HL-60/S4 treated with phorbol 12-myristate 13-acetate at 8.2 ng/mL for 4 days and 3 days (cell line): ENCODE results near the gene MADD.
"Not testable (repeated sequence)": the region's sequence is repeated elsewhere in the genome, so short reads cannot be mapped to it uniquely, and the experiment has no call there.

ENCODE experiments used
- in situ Hi-C: fragments of 300-500 bp; cut with MboI; formaldehyde crosslinking; loops from 2 replicates; pipeline ENCODE4 v1.15.0; 2022; ENCODE audit warnings: low sequenced_read_pairs

Gene MADD

GRCh38 chr11:47316501-47316900, 46.6 kb downstream of the MADD start:
- in situ Hi-C loops = not testable (repeated sequence)

GRCh38 chr11:47317064-47317828, 47.3 kb downstream of the MADD start:
- in situ Hi-C loops = no loop called here

- in situ Hi-C loops = no loop called here
Measured at GRCh38 chr11:47318166-47318565, 48.2 kb downstream of the MADD start.

GRCh38 chr11:47324520-47324919, 54.6 kb downstream of the MADD start:
- in situ Hi-C loops = no loop called here

GRCh38 chr11:47325271-47326041, 55.5 kb downstream of the MADD start:
- in situ Hi-C loops = no loop called here

GRCh38 chr11:47326198-47326597, 56.3 kb downstream of the MADD start:
- in situ Hi-C loops = no loop called here

GRCh38 chr11:47327025-47327424, 57.1 kb downstream of the MADD start:
- in situ Hi-C loops = no loop called here

GRCh38 chr11:47327949-47328348, 58.0 kb downstream of the MADD start:
- in situ Hi-C loops = no loop called here

- in situ Hi-C loops = no loop called here
Measured at GRCh38 chr11:47328449-47329390, 58.8 kb downstream of the MADD start.

GRCh38 chr11:47329431-47329986, 59.6 kb downstream of the MADD start:
- in situ Hi-C loops = no loop called here

- in situ Hi-C loops = no loop called here
Measured at GRCh38 chr11:47329987-47330931, 60.3 kb downstream of the MADD start.

- in situ Hi-C loops = no loop called here
Measured at GRCh38 chr11:47331454-47332302, 61.7 kb downstream of the MADD start.

GRCh38 chr11:47332303-47332711, 62.4 kb downstream of the MADD start:
- in situ Hi-C loops = no loop called here

- in situ Hi-C loops = no loop called here
Measured at GRCh38 chr11:47332791-47333525, 63.0 kb downstream of the MADD start.

GRCh38 chr11:47333526-47333845, 63.6 kb downstream of the MADD start:
- in situ Hi-C loops = no loop called here

GRCh38 chr11:47333886-47334443, 64.0 kb downstream of the MADD start:
- in situ Hi-C loops = no loop called here

GRCh38 chr11:47334699-47335411, 64.9 kb downstream of the MADD start:
- in situ Hi-C loops = not testable (repeated sequence)
